Caco-2 (cell line): ENCODE data around the gene IL1RL1. TPM values are rescaled to one million over a fixed set of nuclear protein-coding genes. Genes with fewer than 3 reads are reported as not detected.

Experiments used
- BruUV-seq: library from RNA; stranded (reverse); fragments of 400-500 nt; replicated peaks from 2 replicates; lab custom pipeline; 2021; lab: Mats Ljungman, UMichigan
- CTCF ChIA-PET: fragments of 300-600 bp; sonication (Branson Sonifier 250); formaldehyde crosslinking; loops from one replicate; lab custom pipeline; 2022; ENCODE audit warnings: antibody characterized with exemption; lab: Charles Lee
- POLR2A ChIA-PET: fragments of 300-600 bp; sonication (Branson Sonifier 250); formaldehyde crosslinking; loops from one replicate; lab custom pipeline; 2022; ENCODE audit warnings: antibody characterized with exemption; lab: Charles Lee
- DNase-seq, 2 experiments: peaks; one replicate each; pipeline versions ENCODE4 v3.0.0 to v3.0.0-alpha.2; 2020 to 2022
- H3K27me3 ChIP-seq: replicated peaks from 2 replicates; pipeline ENCODE4 v1.6.0; 2011; ENCODE audit warnings: low read length; ENCODE audit not compliant: control insufficient read depth, insufficient read depth
- H3K36me3 ChIP-seq: 2 replicates; pipeline ENCODE4 v1.5.1; 2011; ENCODE audit warnings: low read length; ENCODE audit not compliant: control insufficient read depth, insufficient read depth
- H3K4me1 ChIP-seq: fragments of 250-450 bp; sonication (Bioruptor Pico); 2 replicates; pipeline ENCODE4 v1.5.1; 2020; ENCODE audit warnings: mild to moderate bottlenecking
- H3K4me3 ChIP-seq: 2 replicates; pipeline ENCODE4 v1.5.1; 2011; ENCODE audit warnings: low read depth, mild to moderate bottlenecking, control low read depth, low read length
- H3K9me3 ChIP-seq: fragments of 250-450 bp; sonication (Bioruptor Pico); 2 replicates; pipeline ENCODE4 v1.5.1; 2020; ENCODE audit warnings: mild to moderate bottlenecking, moderate library complexity
- H3K27ac Mint-ChIP-seq: one replicate; pipeline ENCODE4 v1.8.0; 2022; ENCODE audit warnings: mixed read lengths; ENCODE audit not compliant: unreplicated experiment
- H3K27me3 Mint-ChIP-seq: one replicate; pipeline ENCODE4 v1.8.0; 2022; ENCODE audit warnings: mixed read lengths; ENCODE audit not compliant: insufficient read depth, unreplicated experiment
- H3K36me3 Mint-ChIP-seq: one replicate; pipeline ENCODE4 v1.8.0; 2022; ENCODE audit warnings: mild to moderate bottlenecking, mixed read lengths; ENCODE audit not compliant: insufficient read depth, unreplicated experiment
- H3K4me1 Mint-ChIP-seq: one replicate; pipeline ENCODE4 v1.8.0; 2022; ENCODE audit warnings: low read depth, mixed read lengths; ENCODE audit not compliant: unreplicated experiment
- H3K4me3 Mint-ChIP-seq: one replicate; pipeline ENCODE4 v1.8.0; 2022; ENCODE audit warnings: mild to moderate bottlenecking, moderate library complexity, mixed read lengths; ENCODE audit not compliant: unreplicated experiment
- H3K9me3 Mint-ChIP-seq: one replicate; pipeline ENCODE4 v1.8.0; 2022; ENCODE audit warnings: mixed read lengths; ENCODE audit not compliant: unreplicated experiment
- CTCF ChIP-seq, 2 experiments: fragments of 200-600 bp in 1 of 2; IDR thresholded peaks; 1 replicate in 1 of 2; 2 replicates in 1 of 2; pipeline versions ENCODE4 v1.5.1 to v1.8.0; 2011 to 2022; ENCODE audit warnings: antibody characterized with exemption in 1 of 2, control low read depth in 1 of 2, inconsistent platforms in 1 of 2, low read depth in 1 of 2, low read length in 1 of 2, mild to moderate bottlenecking in 1 of 2, moderate library complexity in 1 of 2; ENCODE audit not compliant: insufficient read depth in 1 of 2, severe bottlenecking in 1 of 2, unreplicated experiment in 1 of 2
- intact Hi-C: fragments of 100-400 bp; cut with micrococcal nuclease; formaldehyde crosslinking; loops from one replicate; pipeline ENCODE4 v1.10.0; 2022; ENCODE audit not compliant: unreplicated experiment
- total RNA-seq: library from RNA; stranded (reverse); gene quantifications from 2 replicates; pipeline ENCODE4 v1.2.3, GENCODE V29; 2022

Gene IL1RL1
- total RNA-seq, 1 experiment from 2014 or later: not detected

- Histone ChIP-seq H3K36me3 (no peaks in the 10 kb centered on the region), H3K4me1 (no peaks in the 10 kb centered on the region), H3K9me3 (no peaks in the 10 kb centered on the region), H3K4me3 (no peak overlapping the region), H3K27me3 (peaks cover 1% of the 10 kb centered on the region)
- Mint-ChIP-seq H3K9me3 (no peaks in the 10 kb centered on the region), H3K27me3 (peaks cover 7% of the 10 kb centered on the region), H3K36me3 (no peaks in the 10 kb centered on the region), H3K4me3 (no peak overlapping the region), H3K27ac (no peak overlapping the region), H3K4me1 (no peaks in the 10 kb centered on the region)
- no TSS peak for BruUV-seq
- TF ChIP-seq CTCF (IDR thresholded peaks at IDR 0.05; ENCODE audit: insufficient read depth in 1 of 2, low read depth in 1 of 2, low read length in 1 of 2, severe bottlenecking in 1 of 2, unreplicated experiment in 1 of 2): no peak
- intact Hi-C loops: no loop called here
- no peak for DNase-seq
- CTCF ChIA-PET: no interaction called here
- POLR2A ChIA-PET: no interaction called here
These were observed 34.1 kb downstream of the IL1RL1 start for GRCh38 chr2:102345329-102345920.

GRCh38 chr2:102346381-102347130 is 35.2 kb downstream of the IL1RL1 start:
- POLR2A ChIA-PET: interaction anchor here (0.6 kb wide), 1 partner anchor 646 kb away, joined by 4 read pairs; no protein-coding TSS in a partner anchor
- intact Hi-C loops: no loop called here

More at GRCh38 chr2:102346381-102347130, 35.2 kb downstream of the IL1RL1 start:
- CTCF ChIA-PET: no interaction called here
- H3K4me3 ChIP-seq: no peak overlapping the region
- no peaks in the 10 kb centered on the region for H3K36me3 ChIP-seq
- BruUV-seq: no TSS peak
- no peak overlapping the region for H3K4me3 Mint-ChIP-seq
- H3K36me3 Mint-ChIP-seq: no peaks in the 10 kb centered on the region
- H3K9me3 ChIP-seq: no peaks in the 10 kb centered on the region
- DNase-seq: no peak
- no peak for TF ChIP-seq CTCF (IDR thresholded peaks at IDR 0.05; ENCODE audit: insufficient read depth in 1 of 2, low read depth in 1 of 2, low read length in 1 of 2, severe bottlenecking in 1 of 2, unreplicated experiment in 1 of 2)
- H3K27me3 ChIP-seq: peaks cover 1% of the 10 kb centered on the region
- H3K27me3 Mint-ChIP-seq: peaks cover 7% of the 10 kb centered on the region
- H3K4me1 Mint-ChIP-seq: no peaks in the 10 kb centered on the region
- H3K9me3 Mint-ChIP-seq: no peaks in the 10 kb centered on the region
- H3K27ac Mint-ChIP-seq: no peak overlapping the region
- no peaks in the 10 kb centered on the region for H3K4me1 ChIP-seq
